Activated CD4-positive, alpha-beta T cell treated with anti-CD3 and anti-CD28 coated beads, Interleukin-2, Interleukin-6, amounts not matched to agents 100 ng/mL and 50 ng/mL, durations not matched to agents 16 hours and 8 hours (primary cell): Measurements from ENCODE around the gene MTRR.
"Not testable (repeated sequence)": the region's sequence is repeated elsewhere in the genome, so short reads cannot be mapped to it uniquely, and the experiment has no call there.

Experiments used
- DNase-seq: peaks from one replicate; pipeline ENCODE4 v3.0.0-alpha.2; 2020

The MTRR gene

GRCh38 chr5:7902666-7903625 is 34.0 kb downstream of the MTRR start:
- no peak for DNase-seq

- peak; percentile 49 for DNase-seq
These were observed 35.2 kb downstream of the MTRR start for GRCh38 chr5:7904170-7904569.

GRCh38 chr5:7907612-7908011 is 38.7 kb downstream of the MTRR start:
- DNase-seq, result no peak

GRCh38 chr5:7908317-7908716 is 39.4 kb downstream of the MTRR start:
- DNase-seq, result no peak

- DNase-seq, result no peak
These were observed 41.9 kb downstream of the MTRR start for GRCh38 chr5:7910738-7911428.

GRCh38 chr5:7911429-7911771 is 42.5 kb downstream of the MTRR start:
- DNase-seq, result not testable (repeated sequence)

GRCh38 chr5:7916171-7916804 is 47.3 kb downstream of the MTRR start:
- DNase-seq, result no peak

GRCh38 chr5:7917130-7918123 is 48.5 kb downstream of the MTRR start:
- DNase-seq, result no peak

- no peak for DNase-seq
These were observed 57.2 kb downstream of the MTRR start for GRCh38 chr5:7925961-7926695.

GRCh38 chr5:7926720-7927119 is 57.8 kb downstream of the MTRR start:
- DNase-seq, result no peak

- DNase-seq, result peak; percentile 56
These were observed 58.8 kb downstream of the MTRR start for GRCh38 chr5:7927466-7928375.

- DNase-seq, result no peak
These were observed 61.1 kb downstream of the MTRR start for GRCh38 chr5:7930011-7930410.

- no peak for DNase-seq
These were observed 72.7 kb downstream of the MTRR start for GRCh38 chr5:7941692-7942091.

GRCh38 chr5:7947301-7947700 is 78.4 kb downstream of the MTRR start:
- no peak for DNase-seq
